Gastroesophageal sphincter (tissue), 2 donors: ENCODE measurements around the gene PAXIP1.

Experiments used
- EP300 ChIP-seq: sonication (generic); formaldehyde crosslinking; IDR thresholded peaks from one replicate; pipeline ENCODE4 v1.6.1; 2017; ENCODE audit warnings: antibody characterized with exemption, mild to moderate bottlenecking
- POLR2A ChIP-seq, 2 donors: fragments of 450-650 bp; IDR thresholded peaks; one replicate each; pipeline ENCODE4 v1.6.1; 2017; ENCODE audit warnings: antibody characterized with exemption in 2 of 2, mild to moderate bottlenecking in 2 of 2, moderate library complexity in 1 of 2

- TF ChIP-seq EP300 (no peak), POLR2A (IDR thresholded peaks at IDR 0.05) (no peak)
These were observed 15.4 kb downstream of the PAXIP1 start for GRCh38 chr7:154987571-154987970.
